ENCODE results near the gene TNRC18. TPM values are rescaled to one million over a fixed set of nuclear protein-coding genes. Genes with fewer than 3 reads are reported as not detected.

TNRC18 gene
- total and polyA plus RNA-seq, 2 of the 8 experiments (the other 6 are each of a cell fraction or from before 2014, with no cell fraction given): 1.7 to 8.6 TPM

DNA sequence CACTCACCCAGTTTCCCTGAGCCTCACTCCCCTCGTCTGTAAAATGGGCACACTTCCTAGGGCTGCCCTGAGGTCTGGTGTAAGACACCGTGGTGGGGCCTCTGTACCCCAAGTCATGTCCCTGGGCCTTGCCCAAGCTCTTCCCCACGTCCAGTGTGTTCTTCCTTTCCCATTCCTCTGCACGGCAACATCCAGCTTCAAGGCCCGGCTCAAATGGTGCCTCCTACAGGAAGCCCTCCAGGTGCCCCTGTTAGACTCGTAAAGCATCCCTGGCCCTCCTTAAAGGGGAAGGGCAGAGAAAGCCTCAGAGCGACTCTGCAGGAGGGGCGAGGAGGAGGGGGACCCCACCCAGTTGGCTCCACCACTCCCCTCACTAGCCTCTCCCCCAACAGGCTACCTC, 132.3 kb downstream of the TNRC18 start:
- H3K79me1 ChIP-seq (ENCODE audit: low read depth, low read length): no peaks in the 10 kb centered on the region
- ChIA-PET CTCF (ENCODE audit: partially characterized antibody) (interaction anchor here (1.9 kb wide), 1 partner anchor 203 kb away, joined by 5 read pairs; no protein-coding TSS in a partner anchor), POLR2A (ENCODE audit: partially characterized antibody) (no interaction called here)
- no peaks in the 10 kb centered on the region for H4K20me1 ChIP-seq (replicated peaks in 1 of 2; ENCODE audit: control insufficient read depth in 1 of 2, insufficient read depth in 2 of 2, low read length in 2 of 2)
- H3K18ac ChIP-seq (ENCODE audit: extremely low read depth, low read length): no peak overlapping the region
- H2BK20ac ChIP-seq (ENCODE audit: low read length): no peak overlapping the region
- peaks cover 5% of the 10 kb centered on the region; the same call in 1 of the 2 replicates for H3K23me2 ChIP-seq (ENCODE audit: low read depth, low read length)
- H4K8ac ChIP-seq (ENCODE audit: extremely low read depth, insufficient read depth, low read length): no peak overlapping the region
- H3K4ac ChIP-seq (replicated peaks; ENCODE audit: insufficient read length, low read depth, low read length): no peak overlapping the region
- no peaks in the 10 kb centered on the region for H3K9me3 ChIP-seq (ENCODE audit: insufficient read depth in 2 of 2, low read depth in 1 of 2, low read length in 1 of 2)
- no peak overlapping the region for H3K56ac ChIP-seq (replicated peaks; ENCODE audit: insufficient read length, low read depth, low read length)
- no peak overlapping the region for H3K14ac ChIP-seq (ENCODE audit: insufficient read length)
- H4K91ac ChIP-seq (replicated peaks; ENCODE audit: insufficient read length, low read length): no peak overlapping the region
- H3K36me3 ChIP-seq (ENCODE audit: control insufficient read depth in 2 of 4, insufficient read depth in 4 of 4, low read length in 3 of 4): peaks cover 0 to 4% (median 0%) of the 10 kb centered on the region in 4 experiments; a peak in 2 of 8 replicates
- no peak overlapping the region for H2AFZ ChIP-seq (ENCODE audit: low read length)
- H2BK5ac ChIP-seq (ENCODE audit: low read depth, low read length): no peak overlapping the region
- H3K4me2 ChIP-seq (ENCODE audit: insufficient read depth in 1 of 2, low read depth in 2 of 2, low read length in 2 of 2): no peak overlapping the region
- H3K27ac ChIP-seq (ENCODE audit: low read depth, low read length): no peak overlapping the region
- TF ChIP-seq EP300 (IDR thresholded peaks at IDR 0.05; ENCODE audit: borderline replicate concordance in 1 of 2, low read depth in 2 of 2, low read length in 2 of 2): no peak
- 88% methylated on average over 6 of the region's 8 CpGs; no CpG with 5 or more reads in 1 of the 2 experiments for WGBS, 2 experiments (ENCODE audit: extremely low coverage in 1 of 2, insufficient coverage in 1 of 2, insufficient read length in 1 of 2, insufficient replicate concordance in 2 of 2, low coverage in 1 of 2, low lambda C conversion rate in 2 of 2, missing lambda C conversion rate in 1 of 2)
- no peak overlapping the region for H3K23ac ChIP-seq (ENCODE audit: insufficient read length)
- no peak overlapping the region for H2BK12ac ChIP-seq (ENCODE audit: low read depth, low read length)
- no peak overlapping the region for H3K9ac ChIP-seq (replicated peaks in 1 of 4; ENCODE audit: extremely low read depth in 1 of 4, low read depth in 3 of 4, low read length in 3 of 4)
- FAIRE-seq (no peak), DNase-seq (ENCODE audit: low read depth in 1 of 2, low spot score in 2 of 2) (no peak)
- no peak overlapping the region for H2AK5ac ChIP-seq (ENCODE audit: low read depth, low read length)
- no peaks in the 10 kb centered on the region for H3K79me2 ChIP-seq (ENCODE audit: control insufficient read depth in 1 of 2, insufficient read depth in 2 of 2, low read length in 2 of 2)
- no peak overlapping the region for H2BK15ac ChIP-seq (ENCODE audit: low read length)
- H2BK120ac ChIP-seq (replicated peaks; ENCODE audit: low read depth, low read length): no peak overlapping the region
- no peak overlapping the region for H3K4me3 ChIP-seq (ENCODE audit: extremely low read depth in 1 of 4, insufficient read depth in 2 of 4, low read depth in 3 of 4, low read length in 4 of 4)
- H3K27me3 ChIP-seq (replicated peaks in 1 of 4; ENCODE audit: control insufficient read depth in 3 of 4, extremely low read depth in 1 of 4, insufficient read depth in 3 of 4, low read length in 3 of 4): no peaks in the 10 kb centered on the region; a peak in 1 of 7 replicates
- H4K5ac ChIP-seq (ENCODE audit: insufficient read length, low read depth, low read length): no peak overlapping the region
- H3K4me1 ChIP-seq (replicated peaks in 1 of 4; ENCODE audit: control insufficient read depth in 3 of 4, insufficient read depth in 4 of 4, low read length in 3 of 4): peaks cover 0 to 10% (median 0%) of the 10 kb centered on the region in 4 experiments; a peak in 1 of 7 replicates
